AG09319 (cell line): ENCODE data around the gene SLC10A1.
A peak's percentile ranks its signal among the peaks of the same experiment; 100 is the strongest.
"Not testable (repeated sequence)": the region's sequence is repeated elsewhere in the genome, so short reads cannot be mapped to it uniquely, and the experiment has no call there.

Experiments
- DNase-seq: peaks from one replicate; pipeline ENCODE4 v3.0.0-alpha.2; 2010; ENCODE audit warnings: low read depth; ENCODE audit errors: extremely low read depth
- TF ChIP-seq, protein P1 (sequence below): IDR thresholded peaks from 2 replicates; pipeline ENCODE4 v1.5.1; 2011; ENCODE audit warnings: low read depth, mild to moderate bottlenecking, inconsistent platforms, low read length, moderate library complexity

SLC10A1 gene

DNA sequence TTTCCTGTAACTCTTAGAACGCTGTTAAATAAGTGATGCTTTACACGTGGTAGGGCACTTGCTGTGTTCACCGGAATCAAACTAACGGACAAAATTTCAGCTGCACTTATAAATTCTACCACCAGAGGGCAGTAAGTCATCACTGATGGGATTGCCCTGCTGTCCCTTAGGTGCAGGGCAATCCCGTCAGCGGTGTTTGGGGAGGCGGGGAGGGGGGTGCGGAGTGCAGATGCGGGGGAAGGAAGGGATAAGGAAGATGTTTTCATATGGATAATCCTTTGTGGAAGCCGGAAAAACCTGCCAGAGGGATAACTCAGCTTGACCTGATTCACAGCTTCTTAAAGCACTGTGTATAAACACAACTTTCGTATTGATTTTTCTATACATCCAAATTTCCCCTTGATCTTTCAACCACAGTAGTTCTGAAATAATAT is 21.7 kb upstream of the SLC10A1 start:
- DNase-seq, result peak; percentile 15
- TF ChIP-seq, protein P1, sequence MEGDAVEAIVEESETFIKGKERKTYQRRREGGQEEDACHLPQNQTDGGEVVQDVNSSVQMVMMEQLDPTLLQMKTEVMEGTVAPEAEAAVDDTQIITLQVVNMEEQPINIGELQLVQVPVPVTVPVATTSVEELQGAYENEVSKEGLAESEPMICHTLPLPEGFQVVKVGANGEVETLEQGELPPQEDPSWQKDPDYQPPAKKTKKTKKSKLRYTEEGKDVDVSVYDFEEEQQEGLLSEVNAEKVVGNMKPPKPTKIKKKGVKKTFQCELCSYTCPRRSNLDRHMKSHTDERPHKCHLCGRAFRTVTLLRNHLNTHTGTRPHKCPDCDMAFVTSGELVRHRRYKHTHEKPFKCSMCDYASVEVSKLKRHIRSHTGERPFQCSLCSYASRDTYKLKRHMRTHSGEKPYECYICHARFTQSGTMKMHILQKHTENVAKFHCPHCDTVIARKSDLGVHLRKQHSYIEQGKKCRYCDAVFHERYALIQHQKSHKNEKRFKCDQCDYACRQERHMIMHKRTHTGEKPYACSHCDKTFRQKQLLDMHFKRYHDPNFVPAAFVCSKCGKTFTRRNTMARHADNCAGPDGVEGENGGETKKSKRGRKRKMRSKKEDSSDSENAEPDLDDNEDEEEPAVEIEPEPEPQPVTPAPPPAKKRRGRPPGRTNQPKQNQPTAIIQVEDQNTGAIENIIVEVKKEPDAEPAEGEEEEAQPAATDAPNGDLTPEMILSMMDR, result peak; percentile 69

DNA sequence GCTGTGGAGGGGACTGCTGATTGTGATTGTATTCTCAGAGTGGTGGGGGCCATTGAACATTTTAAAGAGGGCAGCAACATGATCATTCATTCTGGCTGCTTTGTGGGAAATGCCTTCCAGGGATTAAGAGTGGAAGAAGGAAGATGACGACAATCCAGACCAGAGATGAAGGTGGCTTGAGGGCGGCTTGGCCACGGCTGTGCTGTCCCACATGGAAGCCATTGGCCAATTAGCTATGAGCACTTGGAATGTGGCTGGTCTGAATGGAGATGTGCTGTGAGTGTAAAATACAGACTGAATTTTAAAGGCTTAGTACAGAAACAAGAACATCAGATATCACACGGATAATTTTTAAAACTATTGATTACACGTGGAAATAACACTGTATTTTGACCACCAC is 19.2 kb upstream of the SLC10A1 start:
- TF ChIP-seq, protein P1, result no peak
- DNase-seq, result no peak

DNA sequence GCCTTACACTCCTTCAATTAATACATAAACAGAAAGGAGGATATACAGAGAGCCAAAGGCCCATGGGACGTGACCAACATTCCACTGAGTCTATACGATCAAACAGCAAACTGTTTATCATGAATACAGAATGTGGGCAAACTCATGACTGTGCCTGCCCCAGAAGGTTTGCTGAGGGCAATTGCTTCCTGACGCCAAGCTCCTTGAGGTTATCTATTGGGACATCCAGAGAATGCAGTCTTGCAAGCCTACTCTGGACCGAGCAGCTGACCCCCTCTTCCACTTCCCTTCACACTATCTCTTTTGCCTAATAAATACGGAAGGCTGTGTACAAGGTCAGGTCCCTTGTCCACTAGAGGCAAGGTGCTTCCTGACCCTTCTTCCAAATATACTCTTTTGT is 18.5 kb upstream of the SLC10A1 start:
- TF ChIP-seq, protein P1, result no peak

DNA sequence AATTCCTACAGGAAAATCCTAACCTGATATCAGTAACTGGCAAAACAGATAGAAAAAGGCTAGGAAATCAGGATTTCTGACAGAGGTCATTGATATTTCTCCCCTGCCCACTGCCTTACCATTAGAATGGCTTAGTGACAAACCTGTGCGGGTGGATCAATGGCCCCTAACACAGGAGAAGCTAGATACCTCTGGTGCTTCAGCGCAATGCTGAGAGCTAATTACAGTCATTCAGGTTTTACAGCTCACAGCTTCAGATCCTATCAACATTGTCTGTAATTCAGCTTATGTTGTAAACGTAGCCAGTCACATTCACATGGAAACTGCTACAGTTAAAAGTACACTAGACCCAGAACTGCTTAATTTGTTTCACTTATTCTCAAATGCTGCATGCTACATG is 17.4 kb upstream of the SLC10A1 start:
- no peak for DNase-seq
- TF ChIP-seq, protein P1, result no peak

More for the DNA sequence above, 18.5 kb upstream of the SLC10A1 start:
- no peak for DNase-seq

DNA sequence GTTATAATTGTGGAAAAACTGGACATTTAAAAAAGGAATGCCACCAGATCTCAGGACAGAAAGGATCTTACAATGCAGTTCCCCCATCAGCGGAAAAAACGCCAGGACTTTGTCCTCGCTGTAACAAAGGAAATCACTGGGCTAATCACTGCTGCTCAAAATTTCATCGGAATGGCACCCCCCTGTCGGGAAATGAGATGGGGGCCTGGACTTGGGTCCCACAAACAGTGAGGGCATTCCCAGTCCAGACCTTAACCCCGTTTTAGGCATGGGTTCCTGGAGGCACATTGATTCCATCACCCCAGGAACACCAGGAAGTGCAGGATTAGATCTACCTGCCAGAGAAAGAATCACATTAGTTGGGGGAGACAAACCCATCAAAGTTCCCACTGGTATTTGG is 16.3 kb upstream of the SLC10A1 start:
- DNase-seq, result not testable (repeated sequence)

DNA sequence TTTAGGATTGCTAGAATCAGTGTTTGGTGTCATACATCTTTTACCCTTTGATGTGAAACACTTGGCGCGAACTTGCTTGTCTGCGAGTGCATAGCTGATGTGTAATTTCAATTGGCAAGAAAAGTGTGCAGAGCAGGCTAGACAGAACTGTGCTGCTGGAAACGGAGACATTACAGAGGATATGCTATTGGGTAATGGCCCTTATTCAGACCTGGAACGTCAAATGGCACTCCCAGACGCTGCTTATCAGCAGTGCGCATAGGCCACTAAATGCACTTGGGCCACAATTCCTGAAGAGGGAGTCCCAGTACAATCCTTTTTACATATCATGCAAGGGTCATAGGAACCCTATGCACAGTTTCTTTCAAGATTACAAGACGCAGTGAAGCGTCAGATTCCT is 15.7 kb upstream of the SLC10A1 start:
- DNase-seq, result no peak
- TF ChIP-seq, protein P1, result no peak

DNA sequence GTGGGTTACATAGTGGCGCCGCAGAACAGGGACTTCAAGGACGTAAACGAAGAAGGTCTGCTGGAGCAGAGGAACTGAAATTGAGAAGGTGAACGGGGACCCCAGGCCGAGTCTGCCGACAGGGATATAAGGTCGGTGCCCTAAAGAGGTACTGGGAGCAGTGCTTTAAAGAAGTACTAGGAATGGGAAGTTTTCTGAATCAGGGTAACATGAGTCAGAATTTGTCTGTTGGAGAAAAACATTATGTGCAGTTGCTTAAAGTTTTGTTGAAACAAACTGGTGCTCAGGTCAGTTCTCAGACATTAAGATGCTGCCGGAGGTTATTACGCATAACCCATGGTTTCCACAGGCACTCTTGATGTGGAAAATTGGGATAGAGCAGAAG is 14.8 kb upstream of the SLC10A1 start:
- DNase-seq, result no peak

More for the DNA sequence above, 14.8 kb upstream of the SLC10A1 start:
- TF ChIP-seq, protein P1, result no peak
